HUES64 (cell line): ENCODE data around the gene CBY2.
"Not testable (repeated sequence)": the region's sequence is repeated elsewhere in the genome, so short reads cannot be mapped to it uniquely, and the experiment has no call there.

Source experiments
- H3K27ac ChIP-seq: 2 replicates; pipeline ENCODE4 v1.7.0; 2013; ENCODE audit warnings: low read depth, low read length, inconsistent platforms
- H3K27me3 ChIP-seq: 2 replicates; pipeline ENCODE4 v1.6.1; 2013; ENCODE audit warnings: mild to moderate bottlenecking, low read length; ENCODE audit not compliant: insufficient read depth
- H3K36me3 ChIP-seq: 2 replicates; pipeline ENCODE4 v1.6.1; 2013; ENCODE audit warnings: mild to moderate bottlenecking, low read length; ENCODE audit not compliant: insufficient read depth
- H3K4me1 ChIP-seq: 2 replicates; pipeline ENCODE4 v1.6.1; 2013; ENCODE audit warnings: mild to moderate bottlenecking, low read length, moderate library complexity; ENCODE audit not compliant: insufficient read depth
- H3K4me3 ChIP-seq: 2 replicates; pipeline ENCODE4 v1.5.1; 2013; ENCODE audit warnings: mild to moderate bottlenecking, low read length, moderate library complexity
- H3K9ac ChIP-seq: 2 replicates; pipeline ENCODE4 v1.6.1; 2013; ENCODE audit warnings: mild to moderate bottlenecking, low read depth, low read length
- H3K9me3 ChIP-seq: 2 replicates; pipeline ENCODE4 v1.6.1; 2013; ENCODE audit warnings: low read depth, low read length; ENCODE audit not compliant: insufficient read depth
- WGBS: fragments of 150-250, 120-280 bp; methylation state at CpG from one replicate; pipeline ENCODE4 v1.1.7; 2013; ENCODE audit warnings: missing lambda C conversion rate; 5-methylcytosine and 5-hydroxymethylcytosine counted together

The CBY2 gene

DNA sequence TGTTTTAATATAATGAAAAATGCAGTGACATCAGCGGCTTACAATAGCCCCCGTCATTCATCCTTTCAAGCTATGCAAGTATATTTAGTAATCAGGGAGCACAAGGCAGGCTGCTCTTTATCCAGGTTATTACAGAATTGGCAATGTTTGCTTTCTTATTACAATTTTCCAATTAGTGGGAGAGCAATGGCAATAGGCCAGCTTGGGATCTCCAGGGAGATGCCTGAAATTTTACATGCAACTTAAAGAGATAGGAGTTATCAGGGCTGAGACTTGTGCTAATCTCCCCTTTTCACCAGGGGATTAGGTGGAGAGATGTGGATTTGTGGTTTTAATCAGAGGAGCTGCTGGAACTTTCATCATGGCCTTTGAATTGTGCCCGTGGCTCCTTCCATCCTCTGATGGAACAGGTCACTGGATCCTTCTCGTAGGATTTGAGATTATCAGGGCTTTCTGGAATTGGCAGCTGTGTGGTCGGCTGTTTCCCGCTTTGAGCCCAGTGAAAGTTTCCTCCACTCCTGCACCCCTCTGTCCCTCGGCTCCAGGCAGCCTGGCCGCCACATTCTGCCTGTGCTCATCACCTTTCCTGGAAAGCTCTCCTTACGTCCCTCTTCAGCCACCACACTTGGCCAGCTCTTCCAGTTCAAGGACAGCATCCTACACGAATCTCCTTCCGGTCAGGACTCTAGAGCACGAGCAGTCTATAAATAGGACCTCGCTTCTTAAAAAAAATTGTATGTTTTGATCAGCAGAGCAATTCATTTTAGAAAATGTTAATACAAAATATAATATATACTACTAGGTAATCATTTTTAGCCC is 47.0 kb downstream of the CBY2 start:
- no peaks in the 10 kb centered on the region for H3K27me3 ChIP-seq
- 75% methylated on average over 10 of the region's 13 CpGs for WGBS
- H3K36me3 ChIP-seq: no peaks in the 10 kb centered on the region
- H3K4me3 ChIP-seq: no peak overlapping the region
- H3K27ac ChIP-seq: no peak overlapping the region
- no peaks in the 10 kb centered on the region for H3K9me3 ChIP-seq
- 0 out of 2 replicates have a peak, but pooled peaks cover 5% of the 10 kb centered on the region for H3K4me1 ChIP-seq
- no peak overlapping the region for H3K9ac ChIP-seq

DNA sequence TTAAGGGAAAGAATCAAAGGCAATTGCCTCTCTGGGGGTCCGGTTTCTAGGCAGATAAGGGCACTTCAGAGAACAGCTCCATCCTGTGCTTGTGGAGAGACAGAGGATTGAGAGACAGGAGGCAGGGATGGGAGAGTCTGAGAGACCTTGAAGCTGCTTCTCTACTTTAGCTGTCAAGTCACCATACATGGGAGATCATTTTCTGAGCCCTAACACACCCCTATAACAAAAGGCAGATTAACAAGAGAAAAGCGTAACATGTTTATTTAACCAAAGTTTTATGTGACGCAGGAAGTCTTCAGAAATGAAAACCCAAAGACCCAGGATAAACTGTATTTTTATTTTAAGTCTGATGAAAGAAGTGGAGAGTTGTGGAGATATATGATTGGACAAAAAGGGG is 48.4 kb downstream of the CBY2 start:
- Histone ChIP-seq H3K4me1 (0 out of 2 replicates have a peak, but pooled peaks cover 5% of the 10 kb centered on the region), H3K4me3 (no peak overlapping the region), H3K36me3 (no peaks in the 10 kb centered on the region), H3K9ac (no peak overlapping the region), H3K27ac (no peak overlapping the region), H3K9me3 (no peaks in the 10 kb centered on the region), H3K27me3 (no peaks in the 10 kb centered on the region)
- WGBS: 93% methylated on average over 3 of the region's 3 CpGs

DNA sequence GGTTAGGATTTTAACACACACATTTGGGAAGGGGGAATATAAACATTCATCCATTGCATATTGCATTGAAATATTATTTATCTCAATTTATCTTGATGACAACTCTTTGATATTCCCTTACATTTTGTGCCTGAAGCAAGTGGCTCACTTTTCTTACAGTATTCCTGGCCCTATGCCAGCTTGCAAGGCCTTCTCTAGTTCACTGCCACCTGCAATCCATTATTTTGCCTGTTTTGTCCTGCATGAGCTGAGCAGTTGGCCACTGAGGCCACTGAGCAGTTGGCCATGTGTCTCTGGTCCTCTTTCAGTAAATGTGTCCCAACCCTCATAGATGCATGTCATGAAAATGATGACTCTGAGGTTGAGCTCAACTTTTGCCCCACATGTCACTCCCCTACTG is 49.8 kb downstream of the CBY2 start:
- Histone ChIP-seq H3K9me3 (no peaks in the 10 kb centered on the region), H3K9ac (no peak overlapping the region)

DNA sequence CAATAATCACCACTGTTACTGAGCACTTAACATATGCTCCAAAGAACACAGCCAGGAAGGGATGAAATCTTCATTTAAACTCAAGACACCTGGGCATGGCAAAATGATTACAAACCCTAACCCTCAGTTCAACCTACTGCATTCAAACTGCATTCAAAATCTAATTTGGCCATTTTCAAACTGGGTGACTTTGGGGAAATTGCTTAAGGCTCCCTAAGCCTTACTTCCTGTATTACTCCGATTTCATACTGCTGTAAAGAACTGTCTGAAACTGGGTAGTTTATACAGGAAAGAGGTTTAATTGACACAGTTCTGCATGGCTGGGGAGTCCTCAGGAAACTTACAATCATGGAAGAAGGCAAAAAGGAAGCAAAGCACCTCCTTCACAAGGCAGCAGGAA is 50.4 kb downstream of the CBY2 start:
- WGBS: 100% methylated on average over 1 of the region's 1 CpG

More for the DNA sequence above, 49.8 kb downstream of the CBY2 start:
- Histone ChIP-seq H3K27ac (no peak overlapping the region), H3K4me1 (0 out of 2 replicates have a peak, but pooled peaks cover 5% of the 10 kb centered on the region), H3K4me3 (no peak overlapping the region), H3K27me3 (no peaks in the 10 kb centered on the region), H3K36me3 (no peaks in the 10 kb centered on the region)

DNA sequence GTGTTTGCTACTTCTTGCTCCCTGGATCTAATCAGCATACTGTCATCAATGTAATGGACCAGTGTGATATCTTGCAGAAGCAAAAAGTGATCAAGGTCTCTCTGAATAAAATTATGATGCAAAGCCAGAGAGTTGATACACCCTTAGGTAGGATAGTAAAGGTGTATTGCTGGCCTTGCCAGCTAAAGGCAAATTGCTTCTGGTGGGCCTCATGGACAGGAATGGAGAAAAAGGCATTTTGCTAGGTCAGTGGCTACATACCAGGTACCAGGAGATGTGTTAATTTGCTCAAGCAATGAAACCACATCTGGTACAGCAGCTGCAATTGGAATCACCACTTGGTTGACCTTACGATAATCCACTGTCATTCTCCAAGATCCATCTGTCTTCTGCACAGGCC is 54.4 kb downstream of the CBY2 start:
- H3K36me3 ChIP-seq, H3K27me3 ChIP-seq, H3K9me3 ChIP-seq, H3K4me1 ChIP-seq, H3K27ac ChIP-seq, H3K9ac ChIP-seq, H3K4me3 ChIP-seq: not testable (repeated sequence)
- WGBS: 93% methylated on average over 1 of the region's 1 CpG

More for the DNA sequence above, 50.4 kb downstream of the CBY2 start:
- H3K27me3 ChIP-seq: no peaks in the 10 kb centered on the region
- 0 out of 2 replicates have a peak, but pooled peaks cover 5% of the 10 kb centered on the region for H3K4me1 ChIP-seq
- no peak overlapping the region for H3K4me3 ChIP-seq
- H3K9ac ChIP-seq: no peak overlapping the region
- 0 out of 2 replicates have a peak, but pooled peaks cover 5% of the 10 kb centered on the region for H3K9me3 ChIP-seq
- H3K36me3 ChIP-seq: no peaks in the 10 kb centered on the region
- H3K27ac ChIP-seq: no peak overlapping the region

DNA sequence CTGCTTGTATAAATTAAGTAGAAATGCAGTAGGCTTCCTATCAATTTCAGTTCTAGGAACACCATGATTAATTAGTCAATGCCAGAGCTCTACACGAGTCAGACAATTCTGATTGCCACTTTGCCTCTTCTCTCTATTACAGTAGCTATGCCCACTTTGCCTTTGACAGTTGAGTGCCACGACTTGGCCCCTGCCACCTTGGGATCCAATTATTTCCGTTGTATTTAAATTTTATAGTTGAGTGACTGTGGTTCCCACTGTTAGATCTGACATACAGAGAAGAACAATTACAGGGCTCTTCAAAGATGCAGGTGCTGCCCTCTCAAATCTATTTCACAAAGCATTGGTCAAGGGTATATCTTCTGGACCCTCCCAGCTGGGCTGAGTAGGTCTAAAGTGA is 55.5 kb downstream of the CBY2 start:
- H3K9ac ChIP-seq, H3K4me3 ChIP-seq, H3K36me3 ChIP-seq, H3K4me1 ChIP-seq, H3K27ac ChIP-seq, H3K27me3 ChIP-seq, H3K9me3 ChIP-seq: not testable (repeated sequence)
- WGBS: 84% methylated on average over 3 of the region's 3 CpGs

DNA sequence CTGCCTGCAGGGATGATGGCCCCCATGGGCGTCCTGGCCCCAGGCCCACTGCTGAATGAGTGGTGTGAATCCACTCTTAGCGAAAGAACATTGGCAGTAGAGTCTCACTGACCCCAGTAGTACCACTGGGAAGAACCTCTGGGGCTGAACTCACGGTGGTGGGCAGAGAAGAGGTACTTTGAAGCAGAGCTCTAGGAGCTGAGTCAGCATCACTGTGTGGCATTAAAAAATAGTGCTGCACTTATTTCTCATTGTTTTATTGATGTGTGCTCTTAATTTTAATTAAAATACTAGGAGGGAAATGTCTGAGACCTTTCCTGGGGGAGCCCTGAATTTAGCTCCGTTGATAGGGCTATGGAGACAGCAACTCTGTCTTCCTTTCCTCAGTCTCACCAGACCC is 61.3 kb downstream of the CBY2 start:
- 94% methylated on average over 4 of the region's 4 CpGs for WGBS
- Histone ChIP-seq H3K27me3 (no peaks in the 10 kb centered on the region), H3K36me3 (no peaks in the 10 kb centered on the region)

More for the DNA sequence above, 61.3 kb downstream of the CBY2 start:
- Histone ChIP-seq H3K4me1 (peaks cover 6% of the 10 kb centered on the region), H3K9me3 (no peaks in the 10 kb centered on the region), H3K4me3 (no peak overlapping the region), H3K9ac (no peak overlapping the region), H3K27ac (no peak overlapping the region)
